Ovary (tissue), 9 donors: Measurements from ENCODE around the gene TBCK. TPM values are rescaled to one million over a fixed set of nuclear protein-coding genes. Genes with fewer than 3 reads are reported as not detected.

ENCODE experiments used
- DNase-seq, 5 donors: peaks; one replicate each; pipeline ENCODE4 v3.0.0-alpha.2; 2019 to 2020
- H3K27ac ChIP-seq, 2 donors: fragments of 200-600 bp; one replicate each; pipeline versions ENCODE4 v1.5.1 to v1.8.0; 2019 to 2022
- H3K27me3 ChIP-seq: fragments of 200-600 bp; one replicate; pipeline ENCODE4 v1.8.0; 2022
- H3K36me3 ChIP-seq: fragments of 200-600 bp; sonication (generic); one replicate; pipeline ENCODE4 v1.5.1; 2019
- H3K4me1 ChIP-seq: one replicate; pipeline ENCODE4 v1.8.1; 2013; ENCODE audit warnings: mild to moderate bottlenecking, moderate library complexity; ENCODE audit not compliant: insufficient read depth
- H3K4me3 ChIP-seq: fragments of 200-600 bp; sonication (generic); one replicate; pipeline ENCODE4 v1.5.1; 2017
- H3K9me3 ChIP-seq, 2 donors: fragments of 200-600 bp in 1 of 2; sonication (generic) in 1 of 2; one replicate each; pipeline versions ENCODE4 v1.5.1 to v1.8.1; 2013 to 2019; ENCODE audit warnings: mild to moderate bottlenecking in 1 of 2, moderate library complexity in 1 of 2
- EP300 ChIP-seq: sonication (generic); formaldehyde crosslinking; IDR thresholded peaks from one replicate; pipeline ENCODE4 v1.6.1; 2017; ENCODE audit warnings: antibody characterized with exemption
- POLR2A ChIP-seq: fragments of 450-650 bp; IDR thresholded peaks from one replicate; pipeline ENCODE4 v1.6.1; 2017; ENCODE audit warnings: antibody characterized with exemption, mild to moderate bottlenecking, moderate library complexity
- WGBS, 3 donors: extraction: QIAGEN DNeasy Blood & Tissue Kit in 1 of 3; methylation state at CpG; one replicate each; pipeline versions ENCODE4 v1.1.5 to v1.1.7; 2013 to 2017; 5-methylcytosine and 5-hydroxymethylcytosine counted together
- intact Hi-C, 4 donors: fragments of 100-400 bp; cut with DNase I; formaldehyde crosslinking; loops; one replicate each; pipeline versions ENCODE4 v1.11.0 to v1.15.1; 2022 to 2023
- polyA plus RNA-seq, 2 donors: library from polyadenylated mRNA; stranded (reverse); fragments of 200-250 nt in 1 of 2; fragments of 350-450 nt in 1 of 2; fragmentation: Illumina TruSeq in 1 of 2; extraction: RNeasy Lipid Tissue Mini Kit (QIAGEN cat#74804) in 1 of 2; gene quantifications; one replicate each; pipeline ENCODE4 v1.2.3, GENCODE V29; 2013 to 2014
- total RNA-seq, 7 donors: library from RNA; depleted of rRNA in 2 of 7; stranded (reverse); fragments of >200 nt in 2 of 7; fragmentation: NEBNext Ultra II Directional in 3 of 7; extraction: Animal tissue kit (Norgen Biotek cat#: 25700) in 3 of 7; gene quantifications; one replicate each; pipeline versions ENCODE4 v1.1.0 to v1.2.4, GENCODE V29; 2016 to 2023
- TF ChIP-seq, protein P1 (sequence below), 3 donors: fragments of 450-650 bp in 2 of 3; fragments of 200-600 bp in 1 of 3; IDR thresholded peaks; one replicate each; pipeline versions ENCODE4 v1.5.1 to v1.8.0; 2016 to 2022; ENCODE audit warnings: antibody characterized with exemption in 3 of 3, mild to moderate bottlenecking in 1 of 3
- donor health status: DM: no; HTN: no; CAD: no; lungs with moderate emphysema.
- donor health status: DM: no; HTN: no; CAD: no.
- donor health status: Bipolar disorder and iron deficiency.
- donor health status: DM: yes; HTN: yes; CAD: no.
- donor health status: DM: no; HTN: no; CAD: no.
- donor health status: DM: yes; HTN: yes; CAD: no.

TBCK gene
- total and polyA plus RNA-seq, 9 donors, result 13.6 to 50.1 (median 39.1) TPM

DNA sequence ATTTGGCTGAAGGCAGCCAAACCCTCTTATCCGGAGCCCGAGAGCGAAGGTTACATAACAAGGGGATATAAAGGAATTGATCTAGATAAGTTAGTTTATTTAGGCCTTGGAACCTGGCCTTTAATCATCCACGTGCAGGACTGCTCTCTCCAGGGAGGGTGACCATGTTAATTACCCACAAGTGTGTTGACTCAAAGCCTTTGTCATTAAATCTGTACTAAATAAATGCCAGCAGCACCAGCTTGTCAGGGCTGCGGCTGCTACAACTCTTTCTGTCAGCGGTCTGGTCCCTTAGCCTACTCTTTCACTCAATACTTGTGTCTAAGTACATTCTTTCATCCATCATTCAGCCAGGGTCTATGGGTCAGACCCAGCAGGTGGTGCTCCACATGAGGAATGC is 206.1 kb downstream of the TBCK start:
- H3K4me1 ChIP-seq, result no peaks in the 10 kb centered on the region
- peaks cover 0 to 20% of the 10 kb centered on the region in 2 donors for H3K9me3 ChIP-seq
- WGBS, 3 donors, result 94 to 96% (median 95%) methylated on average over 6 of the region's 6 CpGs
- DNase-seq, result no peak
- H3K36me3 ChIP-seq, result no peaks in the 10 kb centered on the region
- TF ChIP-seq, protein P1, sequence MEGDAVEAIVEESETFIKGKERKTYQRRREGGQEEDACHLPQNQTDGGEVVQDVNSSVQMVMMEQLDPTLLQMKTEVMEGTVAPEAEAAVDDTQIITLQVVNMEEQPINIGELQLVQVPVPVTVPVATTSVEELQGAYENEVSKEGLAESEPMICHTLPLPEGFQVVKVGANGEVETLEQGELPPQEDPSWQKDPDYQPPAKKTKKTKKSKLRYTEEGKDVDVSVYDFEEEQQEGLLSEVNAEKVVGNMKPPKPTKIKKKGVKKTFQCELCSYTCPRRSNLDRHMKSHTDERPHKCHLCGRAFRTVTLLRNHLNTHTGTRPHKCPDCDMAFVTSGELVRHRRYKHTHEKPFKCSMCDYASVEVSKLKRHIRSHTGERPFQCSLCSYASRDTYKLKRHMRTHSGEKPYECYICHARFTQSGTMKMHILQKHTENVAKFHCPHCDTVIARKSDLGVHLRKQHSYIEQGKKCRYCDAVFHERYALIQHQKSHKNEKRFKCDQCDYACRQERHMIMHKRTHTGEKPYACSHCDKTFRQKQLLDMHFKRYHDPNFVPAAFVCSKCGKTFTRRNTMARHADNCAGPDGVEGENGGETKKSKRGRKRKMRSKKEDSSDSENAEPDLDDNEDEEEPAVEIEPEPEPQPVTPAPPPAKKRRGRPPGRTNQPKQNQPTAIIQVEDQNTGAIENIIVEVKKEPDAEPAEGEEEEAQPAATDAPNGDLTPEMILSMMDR (IDR thresholded peaks at IDR 0.05), result no peak
- TF ChIP-seq EP300 (no peak), POLR2A (no peak)
- intact Hi-C loops, result no loop called here
- no peaks in the 10 kb centered on the region for H3K27me3 ChIP-seq
- no peak overlapping the region for H3K4me3 ChIP-seq
- no peak overlapping the region for H3K27ac ChIP-seq

DNA sequence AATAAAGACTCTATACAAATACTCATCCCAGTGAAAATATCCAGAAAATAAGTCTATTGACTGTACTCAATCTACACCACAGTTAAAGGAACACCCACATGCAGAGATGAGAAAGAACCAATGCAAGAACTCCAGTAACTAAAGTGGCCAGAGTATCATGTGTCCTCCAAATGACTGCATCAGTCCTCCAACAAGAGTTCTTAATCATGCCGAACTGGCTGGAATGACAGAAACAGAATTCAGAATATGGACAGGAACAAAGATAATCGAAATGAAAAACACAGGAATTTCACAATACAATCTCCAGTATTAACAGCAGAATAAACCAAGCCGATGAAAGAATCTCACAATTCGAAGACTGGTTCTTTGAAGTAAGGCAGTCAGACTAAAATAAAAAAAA is 210.3 kb downstream of the TBCK start:
- no peaks in the 10 kb centered on the region for H3K27me3 ChIP-seq
- WGBS, 3 donors, result 97 to 99% (median 97%) methylated on average over 4 of the region's 4 CpGs
- DNase-seq, result no peak
- no peak overlapping the region for H3K4me3 ChIP-seq
- H3K27ac ChIP-seq, result no peak overlapping the region
- peaks cover 0 to 8% of the 10 kb centered on the region in 2 donors for H3K9me3 ChIP-seq
- H3K4me1 ChIP-seq, result no peaks in the 10 kb centered on the region
- no peaks in the 10 kb centered on the region for H3K36me3 ChIP-seq
- intact Hi-C loops, result no loop called here
- TF ChIP-seq POLR2A (no peak), EP300 (no peak)
- TF ChIP-seq, protein P1 (IDR thresholded peaks at IDR 0.05), result no peak

DNA sequence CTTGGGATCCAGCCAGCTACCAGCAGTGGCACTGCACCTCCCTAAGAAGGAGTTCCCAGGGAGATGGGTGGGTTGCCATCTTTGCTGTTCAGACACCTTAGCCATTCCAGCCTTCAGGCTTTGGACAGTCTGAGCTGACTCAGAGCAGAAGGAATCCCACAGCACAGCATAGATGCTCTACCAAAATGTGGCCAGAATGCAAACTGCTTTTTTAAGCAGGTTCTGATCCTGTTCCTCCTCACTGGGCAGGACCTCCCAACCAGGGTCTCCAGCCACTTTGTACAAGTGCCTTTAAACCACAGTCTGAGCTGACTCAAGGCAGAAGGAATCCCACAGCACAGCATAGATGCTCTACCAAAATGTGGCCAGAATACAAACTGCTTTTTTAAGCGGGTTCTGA is 211.7 kb downstream of the TBCK start:
- intact Hi-C loops, result no loop called here
- H3K27me3 ChIP-seq, result no peaks in the 10 kb centered on the region
- H3K9me3 ChIP-seq, result no peaks in the 10 kb centered on the region
- TF ChIP-seq, protein P1 (IDR thresholded peaks at IDR 0.05), result no peak
- no peak for TF ChIP-seq EP300
- TF ChIP-seq POLR2A, result no peak
- H3K36me3 ChIP-seq, result no peaks in the 10 kb centered on the region
- 82 to 100% (median 93%) methylated on average over 1 of the region's 1 CpG for WGBS, 3 donors
- DNase-seq, result no peak
- no peak overlapping the region for H3K27ac ChIP-seq
- H3K4me3 ChIP-seq, result no peak overlapping the region
- H3K4me1 ChIP-seq, result no peaks in the 10 kb centered on the region

GRCh38 chr4:106096454-106096853 is 219.6 kb downstream of the TBCK start:
- WGBS, 3 donors, result 13 to 25% (median 18%) methylated on average over 1 of the region's 1 CpG

More at GRCh38 chr4:106096454-106096853, 219.6 kb downstream of the TBCK start:
- H3K4me1 ChIP-seq, result no peaks in the 10 kb centered on the region
- no peaks in the 10 kb centered on the region for H3K27me3 ChIP-seq
- TF ChIP-seq, protein P1 (IDR thresholded peaks at IDR 0.05), result no peak
- no peak for TF ChIP-seq EP300
- TF ChIP-seq POLR2A, result no peak
- no peak overlapping the region for H3K4me3 ChIP-seq
- no peaks in the 10 kb centered on the region for H3K36me3 ChIP-seq
- no peak for DNase-seq
- intact Hi-C loops, result no loop called here
- H3K9me3 ChIP-seq, result peaks cover 0 to 7% of the 10 kb centered on the region in 2 donors
- H3K27ac ChIP-seq, result no peak overlapping the region
